Stimulated activated CD4-positive, alpha-beta T cell treated with anti-CD3 and anti-CD28 coated beads, Interleukin-1b, Interleukin-23, amount 100 ng/mL, for 4 hours (primary cell): Measurements from ENCODE around the gene ZNF460.
"Not testable (repeated sequence)": the region's sequence is repeated elsewhere in the genome, so short reads cannot be mapped to it uniquely, and the experiment has no call there.

Experiments
- DNase-seq, 2 donors: peaks; one replicate each; pipeline ENCODE4 v3.0.0-alpha.2; 2020; ENCODE audit warnings: low read depth in 2 of 2

Gene ZNF460

GRCh38 chr19:57280165-57280961 is at the start of gene ZNF460:
ZNF460 (plus strand) TSS chr19:57280485; CDS start chr19:57280807, 322 bp downstream.
- peak; percentile 95 to 96 for DNase-seq

DNA sequence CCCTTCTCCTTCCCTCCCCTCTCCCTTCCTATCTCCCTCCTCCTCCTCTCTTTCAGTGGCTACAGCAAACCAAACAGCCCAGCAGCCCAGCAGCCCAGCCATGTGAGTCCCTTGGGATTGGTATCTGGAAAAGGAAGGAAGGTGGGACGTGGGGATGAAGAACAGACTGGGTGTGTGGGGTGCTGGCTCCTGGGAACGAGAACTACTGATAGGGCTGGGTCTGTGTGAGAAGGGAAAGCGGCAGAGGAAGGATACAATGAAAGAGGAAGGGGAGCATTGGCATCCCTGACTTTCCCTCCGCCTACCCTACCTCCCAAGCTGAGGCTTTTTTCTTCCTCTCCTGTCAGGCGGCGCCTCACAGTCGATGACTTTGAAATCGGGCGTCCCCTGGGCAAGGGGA is 48.6 kb upstream of the ZNF460 start:
- DNase-seq = no peak

DNA sequence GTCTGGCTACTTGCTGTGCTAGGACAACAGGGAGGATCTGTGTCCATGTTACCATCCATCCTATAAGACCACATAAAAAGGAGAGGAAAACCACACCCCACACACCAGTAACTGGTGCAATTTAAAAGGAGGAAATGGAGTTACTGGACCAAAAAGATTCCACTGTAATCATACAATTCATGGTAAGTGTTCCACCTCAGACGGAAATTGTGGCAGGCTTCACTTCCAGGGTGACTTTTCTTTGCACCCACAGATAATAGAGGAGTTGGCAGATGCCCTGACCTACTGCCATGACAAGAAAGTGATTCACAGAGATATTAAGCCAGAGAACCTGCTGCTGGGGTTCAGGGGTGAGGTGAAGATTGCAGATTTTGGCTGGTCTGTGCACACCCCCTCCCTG is 47.1 kb upstream of the ZNF460 start:
- DNase-seq = no peak

DNA sequence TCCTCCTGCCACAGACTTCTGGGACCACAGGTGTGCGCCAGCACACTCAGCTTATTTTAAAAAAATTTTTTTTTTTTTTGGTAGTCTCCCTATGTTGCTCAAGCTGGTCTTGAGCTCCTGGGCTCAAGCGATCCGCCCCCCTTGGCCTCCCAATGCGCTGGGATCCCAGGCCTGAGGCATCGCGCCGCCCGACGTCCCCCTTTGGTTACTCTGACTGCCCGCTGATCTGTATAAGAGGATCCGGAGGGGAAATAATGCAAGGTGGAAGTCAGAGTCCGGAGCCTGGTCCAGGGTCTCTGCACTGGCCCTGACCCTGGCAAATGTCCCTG is 40.3 kb upstream of the ZNF460 start:
- DNase-seq = no peak

- peak; percentile 92 for DNase-seq
These were observed 39.8 kb upstream of the ZNF460 start, which contains the start of gene ZNF805 for GRCh38 chr19:57240311-57241090. ZNF805 (plus strand) TSS chr19:57240632; CDS start chr19:57240892, 260 bp downstream.

DNA sequence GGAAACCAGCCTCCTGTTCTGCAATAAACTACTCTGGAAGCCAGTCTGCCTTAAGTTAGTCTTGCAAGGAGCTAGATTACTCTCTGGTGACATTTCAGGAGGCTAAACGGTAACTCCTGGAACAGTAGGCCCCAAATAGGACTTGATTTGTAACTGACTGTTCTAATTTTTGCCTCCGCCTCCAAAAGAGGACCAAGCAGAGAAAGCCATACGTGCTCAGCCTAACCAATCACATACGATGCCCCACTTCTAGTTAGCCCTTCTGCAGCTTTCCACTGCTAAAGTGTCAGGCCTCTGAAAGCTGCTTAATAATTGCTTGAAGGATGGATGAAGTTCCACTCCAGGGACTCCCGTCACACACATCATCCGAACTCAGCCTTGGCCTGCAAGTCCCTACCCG is 39.1 kb upstream of the ZNF460 start:
- no peak for DNase-seq

DNA sequence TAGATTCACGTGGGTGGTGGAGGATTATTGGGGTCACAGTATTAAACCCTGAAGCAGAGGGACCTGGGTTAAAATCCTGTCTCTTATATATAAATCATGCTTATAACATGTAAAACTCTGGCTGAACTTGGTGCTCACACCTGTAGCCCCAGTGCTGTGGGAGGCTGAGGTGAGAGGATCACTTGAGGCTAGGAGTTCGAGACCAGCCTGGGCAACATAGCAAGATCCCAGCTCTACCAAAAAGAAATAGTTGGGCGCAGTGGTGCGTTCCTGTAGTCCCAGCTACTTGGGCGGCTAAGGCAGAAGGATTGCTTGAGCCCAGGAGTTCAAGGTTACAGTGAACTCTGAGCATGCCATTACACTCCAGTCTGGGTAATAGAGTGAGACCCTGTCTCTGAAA is 37.5 kb upstream of the ZNF460 start:
- DNase-seq = no peak

GRCh38 chr19:57244513-57244912 is 35.8 kb upstream of the ZNF460 start:
- DNase-seq = no peak

DNA sequence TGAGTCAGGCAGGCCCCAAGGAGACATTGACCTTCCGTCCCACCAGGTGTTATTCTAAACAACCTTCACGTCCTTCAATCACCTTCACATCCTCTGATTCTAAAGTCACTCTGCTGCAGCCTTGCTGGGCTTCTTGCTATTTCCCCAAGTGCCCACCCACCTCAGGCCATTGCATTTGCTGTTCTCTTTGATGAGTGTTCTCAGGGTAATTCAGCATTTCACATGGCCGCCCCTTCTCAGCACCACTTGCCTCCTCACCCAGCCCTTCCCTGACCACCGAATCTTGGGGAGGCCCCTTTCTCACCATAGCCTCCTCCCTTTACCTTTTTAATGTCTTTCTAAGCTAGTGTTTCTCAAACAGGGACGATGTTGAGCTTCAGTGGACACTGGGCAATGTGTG is 35.2 kb upstream of the ZNF460 start:
- no peak for DNase-seq

GRCh38 chr19:57245959-57246358 is 34.3 kb upstream of the ZNF460 start:
- DNase-seq = no peak

DNA sequence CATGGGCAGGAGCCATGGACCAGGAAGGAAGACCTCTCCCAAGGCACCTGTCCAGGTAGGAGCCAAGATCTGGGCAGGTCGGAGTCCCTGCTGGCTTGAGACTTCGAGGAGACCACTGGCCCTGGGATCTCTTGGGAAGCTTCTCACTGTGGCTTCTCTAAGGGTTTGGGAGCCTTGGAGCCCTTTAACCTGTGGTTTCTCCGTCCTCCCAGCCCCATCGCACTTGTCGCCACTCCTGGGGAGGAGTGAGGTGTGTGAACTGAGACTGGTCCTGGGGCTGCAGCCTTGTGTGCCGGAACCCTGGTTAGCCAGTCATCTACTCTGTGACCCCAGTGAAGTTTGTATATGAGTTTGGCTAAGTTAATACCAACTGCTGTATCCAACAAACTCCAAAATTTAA is 31.6 kb upstream of the ZNF460 start:
- no peak for DNase-seq

- no peak for DNase-seq
These were observed 31.0 kb upstream of the ZNF460 start for GRCh38 chr19:57249329-57249728.

DNA sequence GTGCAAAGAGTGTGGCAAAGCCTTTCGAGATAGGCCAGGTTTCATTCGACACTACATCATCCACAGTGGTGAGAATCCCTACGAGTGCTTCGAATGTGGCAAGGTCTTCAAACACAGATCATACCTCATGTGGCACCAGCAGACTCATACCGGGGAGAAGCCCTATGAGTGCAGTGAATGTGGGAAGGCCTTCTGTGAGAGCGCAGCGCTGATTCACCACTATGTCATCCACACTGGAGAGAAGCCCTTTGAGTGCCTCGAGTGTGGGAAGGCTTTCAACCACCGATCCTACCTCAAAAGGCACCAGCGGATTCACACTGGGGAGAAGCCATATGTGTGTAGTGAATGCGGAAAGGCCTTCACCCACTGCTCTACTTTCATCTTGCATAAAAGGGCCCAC is 26.5 kb upstream of the ZNF460 start:
- DNase-seq = not testable (repeated sequence)

GRCh38 chr19:57262044-57262443 is 18.2 kb upstream of the ZNF460 start:
- DNase-seq = no peak

GRCh38 chr19:57263244-57263741 is 17.0 kb upstream of the ZNF460 start:
- no peak for DNase-seq

GRCh38 chr19:57267291-57267690 is 13.0 kb upstream of the ZNF460 start:
- DNase-seq = no peak

- DNase-seq = no peak
These were observed 10.6 kb upstream of the ZNF460 start for GRCh38 chr19:57269515-57270250.

DNA sequence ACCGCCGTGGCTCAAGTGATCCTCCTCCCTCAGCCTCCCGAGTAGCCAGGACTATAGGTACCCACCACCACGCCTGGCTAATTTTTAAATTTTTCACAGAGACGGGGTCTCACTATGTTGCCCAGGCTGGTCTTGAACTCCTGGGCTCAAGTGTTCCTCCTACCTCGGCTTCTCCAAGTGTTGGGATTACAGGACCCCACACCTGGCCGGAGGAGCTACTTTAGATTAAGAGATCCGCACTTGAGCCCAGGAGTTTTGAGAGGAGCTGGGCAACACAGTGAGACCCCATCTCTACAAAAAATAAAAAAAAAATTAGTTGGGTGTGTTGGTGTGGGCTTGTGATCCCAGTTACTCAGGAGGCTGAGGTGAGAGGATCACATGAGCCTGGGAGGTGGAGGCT is 9.0 kb upstream of the ZNF460 start:
- no peak for DNase-seq

DNA sequence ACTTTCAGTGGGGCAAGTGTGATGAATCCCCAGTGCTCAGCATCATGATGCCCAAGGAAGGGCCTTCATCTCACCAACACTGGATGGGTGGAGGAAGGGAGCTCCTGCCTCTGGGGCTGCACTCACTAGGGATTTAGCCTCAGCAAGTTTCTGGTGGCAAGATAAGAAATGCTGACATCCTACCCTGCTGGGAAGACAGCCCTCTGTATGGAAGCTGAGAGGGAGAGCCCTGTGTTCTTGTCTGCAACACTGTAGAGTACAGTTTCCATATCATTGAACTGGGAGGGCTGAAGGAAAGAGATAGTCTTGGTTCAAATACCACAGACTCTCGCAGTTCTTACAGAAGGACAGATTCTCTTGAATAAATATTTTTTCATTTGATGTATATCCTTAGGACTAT is 7.3 kb upstream of the ZNF460 start:
- DNase-seq = no peak

GRCh38 chr19:57276430-57276829 is 3.9 kb upstream of the ZNF460 start:
- DNase-seq = no peak

- not testable (repeated sequence) for DNase-seq
These were observed 1.8 kb upstream of the ZNF460 start for GRCh38 chr19:57278481-57278880.
